ENCODE results near the gene C11orf91. TPM values are rescaled to one million over a fixed set of nuclear protein-coding genes. Genes with fewer than 3 reads are reported as not detected.

C11orf91 gene, protein sequence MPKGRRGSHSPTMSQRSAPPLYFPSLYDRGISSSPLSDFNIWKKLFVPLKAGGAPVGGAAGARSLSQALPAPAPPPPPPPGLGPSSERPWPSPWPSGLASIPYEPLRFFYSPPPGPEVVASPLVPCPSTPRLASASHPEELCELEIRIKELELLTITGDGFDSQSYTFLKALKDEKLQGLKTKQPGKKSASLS
- total RNA-seq, result not detected
- long read RNA-seq, result 0 reads

DNA sequence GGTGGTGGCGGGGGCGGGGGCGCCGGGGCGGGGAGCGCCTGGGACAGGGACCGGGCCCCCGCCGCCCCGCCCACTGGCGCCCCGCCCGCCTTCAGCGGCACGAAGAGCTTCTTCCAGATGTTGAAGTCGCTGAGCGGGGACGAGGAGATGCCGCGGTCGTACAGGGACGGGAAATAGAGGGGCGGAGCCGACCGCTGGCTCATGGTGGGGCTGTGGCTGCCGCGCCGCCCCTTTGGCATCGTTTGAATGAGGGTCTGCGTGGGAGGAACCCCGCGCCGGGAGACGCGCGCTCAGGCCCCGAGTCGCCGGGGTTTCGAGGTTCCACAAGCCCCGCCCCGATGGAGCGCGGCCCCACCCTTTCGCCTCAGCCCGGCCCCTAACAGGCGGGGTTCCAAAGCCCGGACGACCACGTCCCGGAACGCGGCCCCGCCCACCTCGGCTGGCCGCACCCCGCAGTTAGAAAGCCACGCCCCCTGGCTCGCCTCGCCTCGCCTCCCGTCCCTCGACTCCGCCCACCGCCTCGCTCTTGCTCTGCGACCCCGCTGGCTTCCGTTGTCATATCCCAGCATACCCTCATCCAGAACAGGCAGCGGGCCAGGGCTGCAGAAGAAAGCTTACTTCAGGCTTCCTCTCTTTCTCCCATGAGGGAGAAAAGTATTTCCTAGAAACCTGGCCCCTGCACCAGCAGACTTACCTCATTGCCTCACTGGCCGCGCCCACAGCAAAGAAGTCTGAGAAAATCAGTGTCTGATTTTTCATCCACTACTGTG, at the start of gene C11orf91:
C11orf91 (minus strand) TSS at position 325 of the 770 bp plus-strand sequence; CDS start at position 239, 86 bp downstream.
- intact Hi-C loops (cut with DNase I), result no loop called here
- 3% methylated on average over 4 of the region's 72 CpGs for WGBS (ENCODE audit: insufficient coverage, low coverage, low lambda C conversion rate, missing lambda C conversion rate)
- peak; percentile 81 to 95 (median 92) for ATAC-seq
- DNase-seq, result peak; percentile 97 to 99 (median 98)
- Histone ChIP-seq H3K27me3 (no peaks in the 10 kb centered on the region), H3K4me3 (peak within 1 kb of the TSS; percentile 22 to 64 (median 48)), H3K4me1 (peaks cover 0 to 55% (median 10%) of the 10 kb centered on the region in 4 donors), H3K9me3 (no peaks in the 10 kb centered on the region), H3K36me3 (no peaks in the 10 kb centered on the region), H3K27ac (peak within 1 kb of the TSS; percentile 31 to 69 (median 67))
- peak; percentile 66 for TF ChIP-seq POLR2A (IDR thresholded peaks at IDR 0.05)
- TF ChIP-seq, protein P1, sequence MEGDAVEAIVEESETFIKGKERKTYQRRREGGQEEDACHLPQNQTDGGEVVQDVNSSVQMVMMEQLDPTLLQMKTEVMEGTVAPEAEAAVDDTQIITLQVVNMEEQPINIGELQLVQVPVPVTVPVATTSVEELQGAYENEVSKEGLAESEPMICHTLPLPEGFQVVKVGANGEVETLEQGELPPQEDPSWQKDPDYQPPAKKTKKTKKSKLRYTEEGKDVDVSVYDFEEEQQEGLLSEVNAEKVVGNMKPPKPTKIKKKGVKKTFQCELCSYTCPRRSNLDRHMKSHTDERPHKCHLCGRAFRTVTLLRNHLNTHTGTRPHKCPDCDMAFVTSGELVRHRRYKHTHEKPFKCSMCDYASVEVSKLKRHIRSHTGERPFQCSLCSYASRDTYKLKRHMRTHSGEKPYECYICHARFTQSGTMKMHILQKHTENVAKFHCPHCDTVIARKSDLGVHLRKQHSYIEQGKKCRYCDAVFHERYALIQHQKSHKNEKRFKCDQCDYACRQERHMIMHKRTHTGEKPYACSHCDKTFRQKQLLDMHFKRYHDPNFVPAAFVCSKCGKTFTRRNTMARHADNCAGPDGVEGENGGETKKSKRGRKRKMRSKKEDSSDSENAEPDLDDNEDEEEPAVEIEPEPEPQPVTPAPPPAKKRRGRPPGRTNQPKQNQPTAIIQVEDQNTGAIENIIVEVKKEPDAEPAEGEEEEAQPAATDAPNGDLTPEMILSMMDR (IDR thresholded peaks at IDR 0.05), result no peak

DNA sequence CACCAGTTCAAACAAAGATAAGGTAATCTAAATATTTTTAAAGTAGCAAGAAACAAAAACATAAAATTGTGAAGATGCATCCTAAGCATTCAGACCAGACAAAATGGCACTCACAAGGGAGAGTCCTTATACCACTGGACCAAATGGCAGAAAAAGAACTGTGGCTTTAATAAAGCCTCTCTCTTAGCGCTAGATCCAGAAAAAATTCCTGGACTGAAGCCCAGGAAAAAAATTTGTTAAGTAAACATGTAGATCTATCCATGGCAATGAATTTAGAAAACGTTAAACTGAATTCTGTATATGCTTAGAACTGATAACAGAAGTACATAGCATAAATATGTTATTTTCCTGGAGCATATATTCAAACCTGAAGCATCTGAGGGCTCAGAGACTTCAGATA, 47.4 kb upstream of the C11orf91 start:
- ATAC-seq (peak in 2 of 4 donors; percentile 23 to 37), DNase-seq (no peak)
- H3K27ac ChIP-seq, result no peak overlapping the region
- peaks cover 0 to 38% (median 6%) of the 10 kb centered on the region in 4 donors for H3K36me3 ChIP-seq
- H3K9me3 ChIP-seq, result no peaks in the 10 kb centered on the region
- intact Hi-C loops (cut with DNase I), result no loop called here
- H3K27me3 ChIP-seq, result no peaks in the 10 kb centered on the region
- peaks cover 0 to 11% (median 5%) of the 10 kb centered on the region in 4 donors for H3K4me1 ChIP-seq
- WGBS (ENCODE audit: insufficient coverage, low coverage, low lambda C conversion rate, missing lambda C conversion rate), result 31% methylated on average over 2 of the region's 2 CpGs
- no peak overlapping the region for H3K4me3 ChIP-seq
- no peak for TF ChIP-seq POLR2A (IDR thresholded peaks at IDR 0.05)
- TF ChIP-seq, protein P1 (IDR thresholded peaks at IDR 0.05), result no peak

DNA sequence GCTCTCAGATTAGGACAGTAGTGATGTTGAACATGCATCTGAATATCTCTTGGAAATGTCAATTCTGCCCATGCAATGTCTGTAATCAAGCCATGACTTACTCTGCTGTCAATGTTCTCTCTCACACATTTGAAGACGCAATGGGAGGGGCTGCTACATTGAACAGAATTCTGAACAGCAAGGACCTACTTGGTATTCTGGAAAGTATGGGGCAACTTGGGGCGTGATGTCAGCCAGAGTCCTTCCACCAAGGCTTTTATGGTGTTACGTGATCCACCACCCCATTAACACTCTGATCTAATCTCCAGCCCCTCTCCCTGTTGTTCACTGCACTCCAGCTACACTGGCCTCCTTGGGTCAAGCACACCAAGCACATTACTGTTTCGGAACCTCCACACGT, 42.7 kb upstream of the C11orf91 start:
- intact Hi-C loops (cut with DNase I), result no loop called here
- H3K27ac ChIP-seq, result no peak overlapping the region
- no peak for ATAC-seq

DNA sequence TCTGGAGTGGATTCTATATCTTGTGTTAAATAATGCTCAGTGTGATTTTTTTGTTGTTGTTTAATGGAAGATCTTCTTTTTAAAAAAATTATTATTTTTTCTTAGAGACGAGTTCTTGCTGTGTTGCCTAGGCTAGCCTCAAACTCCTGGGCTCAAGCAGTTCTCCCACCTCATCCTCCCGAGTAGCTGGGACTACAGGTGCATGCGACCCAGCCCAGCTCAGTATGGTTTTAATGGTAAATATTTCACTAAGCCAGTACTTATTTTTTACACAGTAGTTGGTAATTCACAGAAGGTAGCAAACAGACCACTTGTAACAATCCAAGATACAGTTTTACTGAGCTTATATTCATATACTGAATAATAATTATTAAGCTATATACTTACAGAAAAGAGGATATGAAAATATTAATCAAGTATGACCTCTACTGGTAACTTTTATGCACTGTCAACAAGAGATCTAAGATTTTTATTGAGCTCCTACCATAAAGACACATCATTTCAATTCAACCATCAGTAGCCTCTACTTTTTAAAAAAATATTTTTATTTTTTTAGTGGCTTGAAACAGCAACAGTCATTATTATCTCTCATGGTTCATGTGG, 41.7 kb upstream of the C11orf91 start:
- Histone ChIP-seq H3K4me1 (peaks cover 0 to 11% (median 5%) of the 10 kb centered on the region in 4 donors), H3K27ac (no peak overlapping the region), H3K36me3 (peaks cover 0 to 12% (median 2%) of the 10 kb centered on the region in 4 donors), H3K9me3 (no peaks in the 10 kb centered on the region), H3K4me3 (no peak overlapping the region), H3K27me3 (no peaks in the 10 kb centered on the region)
- 64% methylated on average over 3 of the region's 3 CpGs for WGBS (ENCODE audit: insufficient coverage, low coverage, low lambda C conversion rate, missing lambda C conversion rate)
- ATAC-seq (peak; percentile 55 to 70 (median 58)), DNase-seq (no peak)
- intact Hi-C loops (cut with DNase I), result no loop called here
- TF ChIP-seq POLR2A (IDR thresholded peaks at IDR 0.05), result no peak
- TF ChIP-seq, protein P1 (IDR thresholded peaks at IDR 0.05), result peak; percentile 35 to 56 (median 53)

More for the DNA sequence above, 42.7 kb upstream of the C11orf91 start:
- Histone ChIP-seq H3K9me3 (no peaks in the 10 kb centered on the region), H3K36me3 (peaks cover 0 to 15% (median 2%) of the 10 kb centered on the region in 4 donors), H3K4me1 (peaks cover 0 to 11% (median 5%) of the 10 kb centered on the region in 4 donors), H3K27me3 (no peaks in the 10 kb centered on the region), H3K4me3 (no peak overlapping the region)
- 96% methylated on average over 3 of the region's 5 CpGs for WGBS (ENCODE audit: insufficient coverage, low coverage, low lambda C conversion rate, missing lambda C conversion rate)
- no peak for TF ChIP-seq POLR2A (IDR thresholded peaks at IDR 0.05)
- TF ChIP-seq, protein P1 (IDR thresholded peaks at IDR 0.05), result no peak
- no peak for DNase-seq

Data from right lobe of liver (tissue), 6 donors.